A172 (cell line): ENCODE results near the gene GCK. TPM values are rescaled to one million over a fixed set of nuclear protein-coding genes. Genes with fewer than 3 reads are reported as not detected.

Source experiments
- DNase-seq: peaks from one replicate; pipeline ENCODE4 v3.0.0-alpha.2; 2015; ENCODE audit warnings: low spot score
- total RNA-seq: library from RNA; depleted of rRNA; stranded (reverse); fragments of >200 nt; shearing (Covaris generic); gene quantifications from 2 replicates; pipeline ENCODE4 v1.2.3, GENCODE V29; 2014

GCK gene
- total RNA-seq, 1 experiment from 2014 or later = not detected

DNA sequence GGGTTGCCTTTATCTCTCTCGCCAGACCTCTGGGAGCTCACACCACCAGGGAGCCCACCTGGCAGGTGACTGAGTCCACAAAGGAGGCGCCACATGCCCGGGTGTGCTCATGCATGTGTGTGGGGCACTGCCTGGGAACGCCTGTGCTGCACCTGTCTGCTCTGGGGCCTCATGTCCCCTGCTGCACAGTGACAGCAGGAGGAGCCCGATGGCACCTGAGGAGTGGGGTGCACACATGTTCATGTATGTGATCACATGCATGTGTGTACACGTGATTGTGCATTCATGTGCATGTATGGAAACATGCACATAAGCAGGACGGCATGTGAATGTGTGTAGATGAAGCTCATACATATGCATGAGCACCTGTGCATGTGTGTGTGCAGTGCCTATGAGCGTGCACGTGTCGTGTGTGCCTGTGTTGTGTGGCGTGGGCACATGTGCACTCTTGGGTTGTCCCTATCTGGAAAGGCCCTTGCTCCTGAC, 33.6 kb upstream of the GCK start:
- DNase-seq = no peak

- DNase-seq = no peak
Observed at GRCh38 chr7:44222074-44222473, 32.8 kb upstream of the GCK start.

DNA sequence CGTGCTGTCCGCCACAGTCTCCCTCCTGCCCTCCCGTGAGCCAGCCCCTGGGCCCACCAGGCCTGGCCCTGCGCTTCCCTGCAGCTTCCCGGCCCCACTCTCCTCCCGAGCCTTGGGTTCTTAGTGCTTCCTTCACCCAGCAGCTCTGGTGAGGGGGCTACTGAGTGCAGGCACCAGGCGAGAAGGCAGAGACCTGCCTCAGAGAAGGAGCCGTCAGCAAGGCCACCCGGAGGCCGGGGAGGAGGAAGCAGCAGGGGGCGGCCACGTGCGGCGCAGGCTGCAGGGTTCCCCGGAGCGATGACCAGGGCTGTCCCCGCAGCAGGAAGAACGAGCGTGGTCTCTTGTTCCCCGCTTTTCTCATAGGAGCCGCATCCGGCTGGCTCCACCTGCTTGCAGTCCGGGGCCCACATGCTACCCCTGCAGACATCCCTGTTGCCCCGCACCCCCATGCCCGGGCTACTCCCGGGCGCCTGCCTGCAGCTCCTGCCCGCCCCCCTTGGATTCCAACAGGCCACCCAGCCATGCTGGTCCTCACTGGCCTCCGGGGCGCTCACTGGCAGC, 32.1 kb upstream of the GCK start:
- no peak for DNase-seq

DNA sequence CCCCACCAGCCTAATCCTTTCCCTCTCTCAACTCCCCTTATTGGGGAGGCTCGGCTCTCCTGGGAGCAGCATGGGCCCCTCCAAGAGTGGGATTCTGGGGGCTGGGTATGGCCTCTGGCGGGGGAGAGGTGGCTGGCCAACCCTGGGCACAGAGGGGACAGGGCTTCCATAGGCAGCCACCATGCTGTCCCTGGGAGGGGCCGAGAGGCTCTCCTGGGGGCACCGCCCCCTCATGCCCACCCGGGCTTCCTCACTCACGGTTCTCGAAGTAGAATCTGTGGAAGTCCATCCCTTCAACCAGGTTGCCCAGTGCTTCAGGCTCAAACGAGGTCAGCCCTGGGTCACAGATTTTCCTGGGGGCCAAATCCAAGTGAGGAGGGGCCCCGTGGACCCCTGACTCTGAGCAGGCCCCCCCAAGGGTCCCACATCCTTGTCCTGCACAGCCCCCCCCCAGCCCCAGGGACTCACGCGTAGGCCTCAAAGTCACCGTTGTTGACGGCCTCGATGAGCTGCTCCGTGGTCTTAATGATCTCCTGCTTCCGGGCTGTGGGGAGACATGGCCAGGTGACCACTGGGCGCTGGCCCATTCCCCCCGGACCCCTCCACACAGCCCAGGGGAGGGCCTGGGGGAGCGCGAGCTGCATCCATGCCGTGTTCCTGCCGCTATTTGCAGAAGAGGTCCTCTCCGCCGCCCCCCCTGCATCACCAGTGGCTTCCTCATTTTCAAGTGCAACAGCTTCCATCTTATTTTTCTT, 31.3 kb upstream of the GCK start:
- no peak for DNase-seq

GRCh38 chr7:44220046-44220357, 30.8 kb upstream of the GCK start:
- no peak for DNase-seq

DNA sequence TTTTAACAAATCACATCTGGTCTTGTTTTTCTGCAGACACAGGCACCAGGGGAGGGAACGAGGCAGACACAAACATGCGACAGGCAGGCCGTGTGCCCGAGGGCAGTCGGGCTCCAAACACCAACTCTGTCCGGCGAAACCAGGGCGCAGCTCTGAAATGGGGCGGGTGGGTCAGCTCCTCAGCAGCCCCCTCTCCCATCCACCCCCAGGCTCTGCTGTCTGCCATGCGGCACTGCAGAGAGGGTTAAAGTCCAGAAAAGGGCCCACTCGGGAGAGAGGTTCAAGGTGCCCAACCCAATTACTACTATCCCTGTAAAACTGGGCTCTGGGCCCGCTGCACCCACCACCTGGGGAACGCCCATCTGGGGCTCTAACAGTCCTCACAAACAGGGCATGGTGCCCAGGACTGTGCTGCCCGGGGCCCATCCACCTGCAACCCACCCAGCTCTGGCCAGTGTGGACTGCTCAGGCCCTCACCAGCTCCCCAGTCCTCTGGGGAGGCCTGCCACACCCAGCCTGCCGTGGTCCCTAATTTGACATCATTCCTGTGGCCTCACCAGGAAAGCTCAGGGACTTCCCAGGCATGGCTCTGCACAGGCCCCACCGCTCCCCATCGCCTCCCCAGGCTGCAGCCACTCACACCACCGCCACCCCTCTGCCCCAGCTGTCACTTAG, 30.3 kb upstream of the GCK start:
- DNase-seq = no peak

DNA sequence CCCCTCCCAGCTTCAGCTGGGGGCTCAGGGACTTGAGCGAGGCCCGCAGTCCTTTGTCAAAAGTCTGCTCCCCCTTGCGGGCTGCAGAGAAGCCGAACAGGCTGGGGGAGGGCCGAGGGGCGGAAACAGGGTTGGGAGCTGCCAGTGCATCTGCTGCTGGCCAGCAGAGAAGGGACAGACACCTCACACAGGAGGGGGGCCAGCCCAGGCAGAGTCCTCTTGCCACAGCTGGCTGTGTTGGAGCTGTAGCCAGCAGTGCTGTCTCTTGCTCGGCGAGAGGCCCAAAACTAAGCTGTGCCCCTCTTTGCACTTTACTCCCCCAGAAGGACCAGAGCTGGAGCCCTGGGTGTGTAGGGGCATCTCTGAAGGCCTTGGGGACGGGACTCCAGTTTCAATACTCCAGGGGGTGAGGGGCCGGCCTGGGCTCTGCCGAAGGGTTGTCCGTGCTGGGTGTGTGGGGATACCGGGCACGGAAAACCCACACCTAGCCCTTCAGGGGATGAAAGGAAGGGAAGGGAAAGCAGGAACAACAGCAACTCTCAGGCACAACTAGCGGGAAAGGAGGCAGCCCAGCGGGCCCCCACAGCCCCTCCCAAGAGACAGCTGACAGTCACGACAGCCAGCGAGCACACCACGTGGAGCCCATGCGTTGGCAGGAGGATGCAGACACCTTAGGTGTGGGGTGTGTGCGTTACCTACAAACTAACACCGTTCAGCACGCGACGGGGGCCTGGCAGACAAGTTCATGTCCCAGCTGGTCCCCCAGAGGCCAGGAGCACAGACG, 29.4 kb upstream of the GCK start:
- no peak for DNase-seq

DNA sequence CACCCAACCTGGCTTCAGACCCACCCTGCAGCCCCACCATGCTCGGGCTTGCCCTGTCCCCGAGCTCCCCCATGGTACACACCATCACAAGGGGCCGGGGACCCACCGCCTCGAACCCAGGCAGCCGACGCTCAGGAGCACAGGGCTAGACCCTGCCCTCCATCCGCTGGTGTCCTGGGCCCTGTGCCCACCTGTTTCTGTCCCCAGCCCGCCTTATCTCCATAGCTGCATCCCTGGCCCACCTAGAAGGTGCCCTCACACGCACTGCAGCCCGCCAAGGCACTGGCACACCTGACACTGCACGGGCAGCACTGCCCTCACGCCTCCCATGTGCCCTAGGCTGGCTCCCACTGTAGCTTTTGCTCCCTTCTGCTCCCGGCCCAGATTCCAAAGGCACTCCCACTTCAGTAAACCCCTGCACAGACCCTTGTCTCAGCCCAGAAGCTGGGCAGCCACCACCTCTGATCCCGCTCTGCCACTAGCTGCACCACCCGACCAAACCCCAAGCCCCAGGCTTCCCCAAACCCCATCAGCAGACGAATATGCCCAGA, 28.7 kb upstream of the GCK start:
- DNase-seq = no peak

GRCh38 chr7:44217223-44217714, 28.0 kb upstream of the GCK start:
- no peak for DNase-seq

- no peak for DNase-seq
Observed at GRCh38 chr7:44216521-44217222, 27.4 kb upstream of the GCK start.

GRCh38 chr7:44216019-44216418, 26.8 kb upstream of the GCK start:
- DNase-seq = no peak

DNA sequence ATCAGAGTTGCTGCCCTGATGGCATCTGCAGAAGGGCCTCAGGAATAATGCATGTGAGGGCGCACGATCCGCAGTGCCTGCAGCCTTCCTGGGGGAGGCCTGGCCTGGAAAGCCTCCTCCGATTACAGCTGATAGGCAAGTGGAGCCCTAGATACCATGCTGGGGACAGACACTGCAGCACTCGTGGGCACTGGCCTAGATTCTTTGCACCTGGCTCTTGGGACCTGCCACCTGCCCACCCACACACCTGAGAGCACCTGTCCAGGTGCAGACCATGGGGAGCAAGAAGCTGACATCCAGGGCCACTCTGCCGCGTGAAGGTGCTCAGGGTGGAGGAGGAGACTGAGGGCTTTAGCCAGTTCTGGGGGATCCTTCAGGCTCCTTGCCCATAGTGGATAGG, 26.3 kb upstream of the GCK start:
- DNase-seq = no peak

DNA sequence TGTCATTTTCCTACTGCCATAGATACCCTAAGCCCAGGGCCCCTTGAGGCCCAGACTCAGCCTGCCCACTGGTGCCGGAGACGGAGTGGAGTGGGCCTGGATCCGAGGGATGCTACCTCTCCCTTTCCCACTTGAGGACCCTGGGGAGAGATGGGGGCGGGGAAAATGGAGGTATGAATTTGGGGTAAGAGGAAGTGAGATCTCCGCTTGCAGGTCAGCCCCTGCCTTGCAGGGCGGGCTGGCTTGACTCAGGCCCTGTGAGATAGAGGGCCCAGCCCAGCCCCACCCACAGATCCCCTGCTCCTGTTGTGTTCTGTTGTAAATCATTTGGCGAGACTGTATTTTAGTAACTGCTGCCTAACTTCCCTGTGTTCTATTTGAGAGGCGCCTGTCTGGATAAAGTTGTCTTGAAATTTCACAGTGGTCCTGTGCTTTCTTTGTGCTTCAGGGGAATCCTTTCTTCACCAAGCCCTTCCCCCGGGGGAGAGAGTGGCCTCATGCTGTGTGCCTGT, 24.7 kb upstream of the GCK start:
- DNase-seq = no peak

- DNase-seq = no peak
Observed at GRCh38 chr7:44213206-44213876, 24.1 kb upstream of the GCK start.

GRCh38 chr7:44212581-44213184, 23.4 kb upstream of the GCK start:
- no peak for DNase-seq

GRCh38 chr7:44212018-44212417, 22.8 kb upstream of the GCK start:
- DNase-seq = no peak

- no peak for DNase-seq
Observed at GRCh38 chr7:44211126-44211675, 22.0 kb upstream of the GCK start.

- DNase-seq = no peak
Observed at GRCh38 chr7:44210107-44210506, 20.9 kb upstream of the GCK start.

GRCh38 chr7:44208085-44208484, 18.8 kb upstream of the GCK start:
- DNase-seq = no peak

- no peak for DNase-seq
Observed at GRCh38 chr7:44206008-44206407, 16.8 kb upstream of the GCK start.
